Measurements from ENCODE around the gene GSG1.

The GSG1 gene

GRCh38 chr12:13079440-13079906 lies 24.0 kb downstream of the GSG1 start:
- Histone ChIP-seq H3K4me2 (no peak overlapping the region), H3K36me3 (ENCODE audit: insufficient read depth) (no peaks in the 10 kb centered on the region), H3K4me3 (IDR thresholded peaks at IDR 0.05; ENCODE audit: insufficient read depth, low read depth, low read length) (no peak overlapping the region), H4K20me1 (ENCODE audit: insufficient read depth) (no peaks in the 10 kb centered on the region), H3K9ac (no peak overlapping the region), H3K4me1 (ENCODE audit: low read depth, poor library complexity, severe bottlenecking) (no peaks in the 10 kb centered on the region), H2AFZ (ENCODE audit: low read depth) (no peak overlapping the region), H3K79me2 (ENCODE audit: insufficient read depth, low read depth) (no peaks in the 10 kb centered on the region), H3K27me3 (ENCODE audit: insufficient read depth, low read depth) (no peaks in the 10 kb centered on the region), H3K27ac (no peak overlapping the region)
- TF ChIP-seq, protein P1, sequence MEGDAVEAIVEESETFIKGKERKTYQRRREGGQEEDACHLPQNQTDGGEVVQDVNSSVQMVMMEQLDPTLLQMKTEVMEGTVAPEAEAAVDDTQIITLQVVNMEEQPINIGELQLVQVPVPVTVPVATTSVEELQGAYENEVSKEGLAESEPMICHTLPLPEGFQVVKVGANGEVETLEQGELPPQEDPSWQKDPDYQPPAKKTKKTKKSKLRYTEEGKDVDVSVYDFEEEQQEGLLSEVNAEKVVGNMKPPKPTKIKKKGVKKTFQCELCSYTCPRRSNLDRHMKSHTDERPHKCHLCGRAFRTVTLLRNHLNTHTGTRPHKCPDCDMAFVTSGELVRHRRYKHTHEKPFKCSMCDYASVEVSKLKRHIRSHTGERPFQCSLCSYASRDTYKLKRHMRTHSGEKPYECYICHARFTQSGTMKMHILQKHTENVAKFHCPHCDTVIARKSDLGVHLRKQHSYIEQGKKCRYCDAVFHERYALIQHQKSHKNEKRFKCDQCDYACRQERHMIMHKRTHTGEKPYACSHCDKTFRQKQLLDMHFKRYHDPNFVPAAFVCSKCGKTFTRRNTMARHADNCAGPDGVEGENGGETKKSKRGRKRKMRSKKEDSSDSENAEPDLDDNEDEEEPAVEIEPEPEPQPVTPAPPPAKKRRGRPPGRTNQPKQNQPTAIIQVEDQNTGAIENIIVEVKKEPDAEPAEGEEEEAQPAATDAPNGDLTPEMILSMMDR (conservative IDR thresholded peaks at IDR 0.05; ENCODE audit: low read depth, low read length) = no peak

DNA sequence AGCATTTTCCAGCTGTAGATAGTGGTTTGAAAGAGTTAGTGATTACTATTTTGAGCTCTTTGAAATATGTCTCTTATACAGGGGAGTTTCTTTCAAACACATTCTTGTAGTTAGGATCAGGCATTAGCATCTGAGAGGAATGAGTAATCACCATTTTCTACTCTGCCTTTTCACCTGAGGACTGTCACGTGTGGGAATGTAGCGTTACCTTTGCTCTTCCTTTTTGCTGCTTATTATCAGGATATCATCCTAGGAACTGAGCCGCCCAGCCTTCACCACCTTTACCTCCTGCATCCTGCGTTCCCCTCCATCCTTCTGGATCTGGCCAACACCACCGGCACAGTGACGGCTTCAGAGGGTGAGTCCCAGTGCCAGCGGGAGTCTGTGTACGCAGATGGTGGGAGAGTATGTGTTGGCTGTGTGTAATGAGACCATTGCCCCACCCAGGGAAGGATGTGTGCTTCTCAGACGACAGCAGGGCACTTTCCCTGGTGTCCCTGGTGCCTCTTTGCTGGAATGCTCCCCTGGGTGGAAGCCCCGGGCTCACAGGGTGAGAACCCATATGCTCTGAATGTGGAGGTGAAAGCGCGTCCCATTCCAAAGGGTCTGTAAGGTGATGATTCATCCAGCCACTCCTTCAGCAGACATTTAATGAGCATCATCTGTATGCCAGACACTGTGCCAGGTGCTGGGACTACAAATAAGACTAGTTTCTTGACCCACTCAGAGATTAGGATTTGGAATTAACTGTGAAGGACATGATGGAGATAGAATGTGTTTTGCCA lies 27.5 kb downstream of the GSG1 start:
- no peak overlapping the region for H2AFZ ChIP-seq (ENCODE audit: low read depth)
- H4K20me1 ChIP-seq (ENCODE audit: insufficient read depth) = no peaks in the 10 kb centered on the region
- no peak overlapping the region for H3K9ac ChIP-seq
- TF ChIP-seq, protein P1 (conservative IDR thresholded peaks at IDR 0.05; ENCODE audit: low read depth, low read length) = no peak
- H3K27me3 ChIP-seq (ENCODE audit: insufficient read depth, low read depth) = no peaks in the 10 kb centered on the region
- H3K4me1 ChIP-seq (ENCODE audit: low read depth, poor library complexity, severe bottlenecking) = peaks cover 16% of the 10 kb centered on the region
- H3K79me2 ChIP-seq (ENCODE audit: insufficient read depth, low read depth) = no peaks in the 10 kb centered on the region
- H3K27ac ChIP-seq = no peak overlapping the region
- H3K4me3 ChIP-seq (IDR thresholded peaks at IDR 0.05; ENCODE audit: insufficient read depth, low read depth, low read length) = no peak overlapping the region
- H3K36me3 ChIP-seq (ENCODE audit: insufficient read depth) = no peaks in the 10 kb centered on the region
- H3K4me2 ChIP-seq = no peak overlapping the region

- no peaks in the 10 kb centered on the region for H3K36me3 ChIP-seq (ENCODE audit: insufficient read depth)
- no peak overlapping the region for H3K27ac ChIP-seq
- no peak overlapping the region for H2AFZ ChIP-seq (ENCODE audit: low read depth)
Measured at GRCh38 chr12:13075118-13075480, 28.4 kb downstream of the GSG1 start.

DNA sequence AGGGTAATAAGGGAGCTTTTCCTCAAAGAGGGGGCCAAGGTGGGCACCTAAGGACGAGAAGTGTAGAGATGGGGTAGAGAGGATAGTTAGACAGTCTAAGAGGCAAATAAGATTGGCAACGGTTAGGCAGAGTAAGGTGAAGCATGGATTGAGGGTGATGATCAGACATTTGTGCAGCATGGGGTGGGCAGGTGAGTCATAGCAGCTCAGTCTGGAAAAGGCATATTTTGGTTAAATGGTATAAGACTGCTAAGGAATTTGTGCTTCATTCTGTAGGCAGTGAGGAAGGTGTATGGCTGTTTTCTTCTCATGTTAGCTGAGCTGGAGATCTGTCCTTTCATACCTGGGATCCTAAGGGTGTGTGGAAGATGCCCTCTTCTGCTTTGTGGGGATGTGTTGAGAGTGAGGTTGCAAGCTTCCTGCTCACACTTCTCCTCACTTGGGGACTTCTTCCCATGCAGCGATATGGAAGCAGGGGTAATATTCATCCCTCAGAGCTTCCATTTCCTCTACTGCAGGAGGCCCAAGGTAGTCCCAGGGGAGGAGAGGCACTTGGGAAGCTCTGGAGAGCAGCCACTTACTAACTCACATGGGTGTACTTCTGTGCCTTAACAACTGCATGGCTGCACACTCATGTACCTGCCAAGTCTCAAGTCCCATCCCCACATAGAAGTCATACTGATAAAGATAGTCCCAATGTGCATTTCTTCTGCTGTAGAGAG lies 28.9 kb downstream of the GSG1 start:
- no peak overlapping the region for H3K4me3 ChIP-seq (IDR thresholded peaks at IDR 0.05; ENCODE audit: insufficient read depth, low read depth, low read length)
- H3K4me2 ChIP-seq = no peak overlapping the region
- H2AFZ ChIP-seq (ENCODE audit: low read depth) = no peak overlapping the region
- H3K36me3 ChIP-seq (ENCODE audit: insufficient read depth) = no peaks in the 10 kb centered on the region
- no peak overlapping the region for H3K27ac ChIP-seq
- no peak overlapping the region for H3K9ac ChIP-seq
- H3K79me2 ChIP-seq (ENCODE audit: insufficient read depth, low read depth) = no peaks in the 10 kb centered on the region
- TF ChIP-seq, protein P1 (conservative IDR thresholded peaks at IDR 0.05; ENCODE audit: low read depth, low read length) = no peak
- H3K27me3 ChIP-seq (ENCODE audit: insufficient read depth, low read depth) = no peaks in the 10 kb centered on the region
- no peaks in the 10 kb centered on the region for H4K20me1 ChIP-seq (ENCODE audit: insufficient read depth)
- H3K4me1 ChIP-seq (ENCODE audit: low read depth, poor library complexity, severe bottlenecking) = peaks cover 18% of the 10 kb centered on the region

More at GRCh38 chr12:13075118-13075480, 28.4 kb downstream of the GSG1 start:
- no peaks in the 10 kb centered on the region for H3K27me3 ChIP-seq (ENCODE audit: insufficient read depth, low read depth)
- no peak overlapping the region for H3K4me2 ChIP-seq
- no peaks in the 10 kb centered on the region for H3K79me2 ChIP-seq (ENCODE audit: insufficient read depth, low read depth)
- no peaks in the 10 kb centered on the region for H4K20me1 ChIP-seq (ENCODE audit: insufficient read depth)
- TF ChIP-seq, protein P1 (conservative IDR thresholded peaks at IDR 0.05; ENCODE audit: low read depth, low read length) = no peak
- peaks cover 18% of the 10 kb centered on the region for H3K4me1 ChIP-seq (ENCODE audit: low read depth, poor library complexity, severe bottlenecking)
- H3K9ac ChIP-seq = no peak overlapping the region
- no peak overlapping the region for H3K4me3 ChIP-seq (IDR thresholded peaks at IDR 0.05; ENCODE audit: insufficient read depth, low read depth, low read length)

Measured in KMS-11 (cell line).